RWPE2 (cell line): ENCODE data around the gene DUSP16.

Experiments used
- ATAC-seq: fragments of 200-7000 bp; cut with Tn5 transposase; 3 replicates; pipeline ENCODE4 v1.9.1; 2021; ENCODE audit warnings: low read depth
- DNase-seq: peaks from one replicate; pipeline ENCODE4 v3.0.0-alpha.2; 2020; ENCODE audit warnings: low spot score
- H3K27ac ChIP-seq: fragments of 450-650 bp; 2 replicates; pipeline ENCODE4 v1.5.1; 2017; ENCODE audit warnings: mild to moderate bottlenecking; ENCODE audit not compliant: poor library complexity, severe bottlenecking
- H3K27me3 ChIP-seq: fragments of 250-450 bp; sonication (Bioruptor Pico); 2 replicates; pipeline ENCODE4 v1.5.1; 2021; ENCODE audit warnings: mild to moderate bottlenecking, moderate library complexity; ENCODE audit not compliant: insufficient read depth, poor library complexity, severe bottlenecking
- H3K36me3 ChIP-seq: fragments of 250-450 bp; sonication (Bioruptor Pico); 2 replicates; pipeline ENCODE4 v1.5.1; 2020; ENCODE audit warnings: low read depth, mild to moderate bottlenecking, moderate library complexity
- H3K4me1 ChIP-seq: fragments of 250-450 bp; sonication (Bioruptor Pico); 2 replicates; pipeline ENCODE4 v1.5.1; 2021; ENCODE audit warnings: mild to moderate bottlenecking, moderate library complexity; ENCODE audit not compliant: insufficient read depth, poor library complexity, severe bottlenecking
- H3K4me3 ChIP-seq: fragments of 250-450 bp; sonication (Bioruptor Pico); 2 replicates; pipeline ENCODE4 v1.5.1; 2021; ENCODE audit warnings: mild to moderate bottlenecking, moderate library complexity; ENCODE audit not compliant: severe bottlenecking
- H3K9me3 ChIP-seq: fragments of 250-450 bp; sonication (Bioruptor Pico); 2 replicates; pipeline ENCODE4 v1.5.1; 2021; ENCODE audit warnings: mild to moderate bottlenecking, moderate library complexity; ENCODE audit not compliant: severe bottlenecking
- CTCF ChIP-seq: fragments of 450-650 bp; IDR thresholded peaks from one replicate; pipeline ENCODE4 v1.5.1; 2017; ENCODE audit warnings: mild to moderate bottlenecking, moderate library complexity; ENCODE audit not compliant: poor library complexity, severe bottlenecking

DUSP16 gene

GRCh38 chr12:12519354-12519998 is 43.2 kb downstream of the DUSP16 start:
- TF ChIP-seq CTCF: no peak
- H3K4me3 ChIP-seq: no peak overlapping the region
- ATAC-seq: no peak
- no peaks in the 10 kb centered on the region for H3K9me3 ChIP-seq
- no peaks in the 10 kb centered on the region for H3K36me3 ChIP-seq
- DNase-seq: no peak
- H3K4me1 ChIP-seq: no peaks in the 10 kb centered on the region
- no peak overlapping the region for H3K27ac ChIP-seq
- no peaks in the 10 kb centered on the region for H3K27me3 ChIP-seq

- Histone ChIP-seq H3K36me3 (no peaks in the 10 kb centered on the region), H3K4me1 (no peaks in the 10 kb centered on the region), H3K27ac (no peak overlapping the region), H3K4me3 (no peak overlapping the region), H3K9me3 (no peaks in the 10 kb centered on the region), H3K27me3 (no peaks in the 10 kb centered on the region)
- DNase-seq (no peak), ATAC-seq (no peak)
- no peak for TF ChIP-seq CTCF
Observed at GRCh38 chr12:12518919-12519318, 43.7 kb downstream of the DUSP16 start.

- DNase-seq (no peak), ATAC-seq (no peak)
- Histone ChIP-seq H3K27ac (no peak overlapping the region), H3K9me3 (no peaks in the 10 kb centered on the region), H3K4me3 (no peak overlapping the region), H3K4me1 (no peaks in the 10 kb centered on the region), H3K27me3 (no peaks in the 10 kb centered on the region), H3K36me3 (no peaks in the 10 kb centered on the region)
- no peak for TF ChIP-seq CTCF
Observed at GRCh38 chr12:12518464-12518845, 44.2 kb downstream of the DUSP16 start.

GRCh38 chr12:12513416-12514006 is 49.2 kb downstream of the DUSP16 start:
- no peak for ATAC-seq
- no peak for TF ChIP-seq CTCF
- peaks cover 9% of the 10 kb centered on the region for H3K4me1 ChIP-seq

More at GRCh38 chr12:12513416-12514006, 49.2 kb downstream of the DUSP16 start:
- DNase-seq: no peak
- no peak overlapping the region for H3K27ac ChIP-seq
- no peaks in the 10 kb centered on the region for H3K27me3 ChIP-seq
- H3K36me3 ChIP-seq: no peaks in the 10 kb centered on the region
- H3K9me3 ChIP-seq: no peaks in the 10 kb centered on the region
- no peak overlapping the region for H3K4me3 ChIP-seq
